BJ (cell line): ENCODE measurements around the gene DOK1. TPM values are rescaled to one million over a fixed set of nuclear protein-coding genes. Genes with fewer than 3 reads are reported as not detected.

Experiments
- CTCF ChIA-PET: fragments of 350-600 bp; formaldehyde crosslinking; extraction: SDS; loops from one replicate; lab custom pipeline; 2021; ENCODE audit warnings: antibody characterized with exemption, inconsistent platforms; lab: Yijun Ruan, JAX
- POLR2A ChIA-PET: fragments of 300-600 bp; sonication (Branson Sonifier 250); formaldehyde crosslinking; extraction: SDS; loops from one replicate; lab custom pipeline; 2021; ENCODE audit warnings: antibody characterized with exemption; lab: Charles Lee
- DNase-seq: peaks from one replicate; pipeline ENCODE4 v3.0.0-alpha.2; 2011; ENCODE audit warnings: low read depth
- H3K27me3 ChIP-seq: 2 replicates; pipeline ENCODE4 v1.6.0; 2011; ENCODE audit warnings: low read length; ENCODE audit not compliant: control insufficient read depth, insufficient read depth
- H3K36me3 ChIP-seq: 2 replicates; pipeline ENCODE4 v1.5.1; 2011; ENCODE audit warnings: low read length; ENCODE audit not compliant: control insufficient read depth, insufficient read depth
- H3K4me3 ChIP-seq: 2 replicates; pipeline ENCODE4 v1.5.1; 2011; ENCODE audit warnings: low read depth, mild to moderate bottlenecking, control low read depth, low read length
- CTCF ChIP-seq: IDR thresholded peaks from 2 replicates; pipeline ENCODE4 v1.5.1; 2011; ENCODE audit warnings: low read depth, mild to moderate bottlenecking, control low read depth, inconsistent platforms, low read length, moderate library complexity; ENCODE audit not compliant: insufficient read depth
- polyA plus RNA-seq: library from polyadenylated mRNA; depleted of rRNA; stranded (reverse); fragments of >200 nt; gene quantifications from 2 replicates; pipeline ENCODE4 v1.2.3, GENCODE V29; 2011

DOK1 gene
- polyA plus RNA-seq, 1 experiment = 28.7 TPM

- ChIA-PET CTCF (interaction anchor here (1.2 kb wide), 2 partner anchors 13 to 60 kb away, joined by 3 to 4 read pairs; no protein-coding TSS in a partner anchor), POLR2A (no interaction called here)
- Histone ChIP-seq H3K27me3 (0 out of 2 replicates have a peak, but pooled peaks cover 4% of the 10 kb centered on the region), H3K36me3 (peaks cover 18% of the 10 kb centered on the region), H3K4me3 (no peak overlapping the region)
- TF ChIP-seq CTCF = no peak
- DNase-seq = no peak
These were observed 27.8 kb upstream of the DOK1 start for GRCh38 chr2:74526649-74527230.

- POLR2A ChIA-PET = no interaction called here
- CTCF ChIA-PET = interaction anchor here (1.7 kb wide), 1 partner anchor 35 kb away, joined by 3 read pairs; no protein-coding TSS in a partner anchor
- Histone ChIP-seq H3K4me3 (no peak overlapping the region), H3K27me3 (0 out of 2 replicates have a peak, but pooled peaks cover 2% of the 10 kb centered on the region), H3K36me3 (peaks cover 18% of the 10 kb centered on the region)
- no peak for DNase-seq
- no peak for TF ChIP-seq CTCF
These were observed 26.8 kb upstream of the DOK1 start for GRCh38 chr2:74527741-74528140.

GRCh38 chr2:74528600-74529356 is 25.7 kb upstream of the DOK1 start:
- DNase-seq = no peak
- Histone ChIP-seq H3K36me3 (peaks cover 20% of the 10 kb centered on the region), H3K27me3 (no peaks in the 10 kb centered on the region), H3K4me3 (peak overlapping the region; percentile 87)
- peak; percentile 14; the same call in 1 of the 2 replicates for TF ChIP-seq CTCF
- ChIA-PET POLR2A (no interaction called here), CTCF (interaction anchor here (0.7 to 3.1 kb wide), 6 partner anchors 20 to 61 kb away, joined by 3 to 8 read pairs (median 4); no protein-coding TSS in a partner anchor)

- DNase-seq = peak; percentile 97
- H3K4me3 ChIP-seq = peak within 1 kb of the TSS; percentile 87
- POLR2A ChIA-PET = interaction anchor here (0.5 to 1.0 kb wide), 5 partner anchors 26 to 73 kb away, joined by 3 to 4 read pairs (median 4); no protein-coding TSS in a partner anchor
- no peak for TF ChIP-seq CTCF
- H3K27me3 ChIP-seq = no peaks in the 10 kb centered on the region
- H3K36me3 ChIP-seq = peaks cover 24% of the 10 kb centered on the region
- CTCF ChIA-PET = interaction anchor here (1.0 to 3.1 kb wide), 5 partner anchors 21 to 60 kb away, joined by 3 to 8 read pairs (median 4); no protein-coding TSS in a partner anchor
These were observed 24.9 kb upstream of the DOK1 start, which contains the start of the genes AUP1 and HTRA2 for GRCh38 chr2:74529357-74530238. AUP1 (minus strand) TSS chr2:74529706; CDS start chr2:74529629, 77 bp downstream. HTRA2 (plus strand) TSS chr2:74529933; CDS start chr2:74530007, 74 bp downstream.
